ENCODE results near the gene HTRA3. TPM values are rescaled to one million over a fixed set of nuclear protein-coding genes. Genes with fewer than 3 reads are reported as not detected.

The HTRA3 gene
- total RNA-seq, 1 donor from 2014 or later = 35.2 TPM

DNA sequence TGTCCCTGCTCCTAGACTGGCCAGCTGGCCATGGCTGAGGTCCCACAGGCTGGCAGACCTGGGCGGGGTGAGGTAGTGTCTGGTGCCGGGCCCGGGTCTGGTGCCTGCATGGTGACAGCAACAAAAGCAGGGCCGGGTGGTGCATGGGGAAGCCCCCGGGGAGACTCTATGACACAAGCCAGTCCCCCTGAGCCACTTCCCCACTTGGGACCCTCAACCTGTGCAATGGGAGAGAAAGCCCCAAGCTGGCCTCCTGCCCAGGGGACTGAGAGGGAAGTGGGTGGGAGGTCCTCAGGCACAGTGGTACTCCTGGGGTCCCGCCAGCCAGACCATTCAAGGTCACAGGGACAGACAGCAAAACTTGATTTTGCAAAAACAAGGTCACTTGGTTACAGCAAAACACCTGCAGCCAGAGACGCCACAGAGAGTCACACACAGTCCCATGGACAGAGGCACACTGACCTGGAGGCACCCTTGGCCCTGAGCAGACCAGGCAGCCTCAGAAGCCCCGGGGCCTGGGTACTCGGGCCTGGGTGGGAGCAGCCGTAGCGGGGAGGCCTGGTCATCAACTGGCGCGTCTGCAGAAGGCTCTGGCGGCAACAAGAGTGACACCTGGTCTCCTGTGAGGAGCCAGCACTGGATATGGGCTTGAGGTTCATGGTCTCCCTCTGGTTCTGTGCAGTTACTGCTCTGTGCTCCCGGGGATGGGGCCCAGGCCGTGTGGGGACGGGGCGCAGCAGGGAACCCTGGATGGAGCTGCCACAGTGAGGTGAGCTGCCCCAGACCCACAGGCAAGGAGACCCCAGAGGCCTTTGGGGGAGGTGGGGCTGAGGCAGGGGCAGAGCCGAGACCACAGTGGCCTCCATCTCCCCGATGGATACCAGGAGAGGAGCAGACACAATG lies 60.6 kb downstream of the HTRA3 start:
- Mint-ChIP-seq H3K4me3 (ENCODE audit: unreplicated experiment) (no peak overlapping the region), H3K27ac (ENCODE audit: unreplicated experiment) (no peak overlapping the region), H3K36me3 (ENCODE audit: low read depth, unreplicated experiment) (no peaks in the 10 kb centered on the region), H3K9me3 (ENCODE audit: unreplicated experiment) (peaks cover 4% of the 10 kb centered on the region), H3K27me3 (ENCODE audit: low read depth, unreplicated experiment) (peaks cover 39% of the 10 kb centered on the region), H3K4me1 (ENCODE audit: low read depth, unreplicated experiment) (no peaks in the 10 kb centered on the region)
- H3K9ac ChIP-seq (ENCODE audit: low read length) = no peak overlapping the region
- no peaks in the 10 kb centered on the region for H3K4me1 ChIP-seq (ENCODE audit: insufficient read depth, low read length)
- H3K27me3 ChIP-seq (ENCODE audit: insufficient read depth, low read length) = peaks cover 2% of the 10 kb centered on the region
- H3K4me3 ChIP-seq (ENCODE audit: insufficient read depth, low read depth, low read length) = no peak overlapping the region
- FAIRE-seq (no peak), DNase-seq (ENCODE audit: low read depth) (no peak)
- no peak for TF ChIP-seq EZH2 (IDR thresholded peaks at IDR 0.05; ENCODE audit: insufficient read depth, low read length)
- TF ChIP-seq, protein P1, sequence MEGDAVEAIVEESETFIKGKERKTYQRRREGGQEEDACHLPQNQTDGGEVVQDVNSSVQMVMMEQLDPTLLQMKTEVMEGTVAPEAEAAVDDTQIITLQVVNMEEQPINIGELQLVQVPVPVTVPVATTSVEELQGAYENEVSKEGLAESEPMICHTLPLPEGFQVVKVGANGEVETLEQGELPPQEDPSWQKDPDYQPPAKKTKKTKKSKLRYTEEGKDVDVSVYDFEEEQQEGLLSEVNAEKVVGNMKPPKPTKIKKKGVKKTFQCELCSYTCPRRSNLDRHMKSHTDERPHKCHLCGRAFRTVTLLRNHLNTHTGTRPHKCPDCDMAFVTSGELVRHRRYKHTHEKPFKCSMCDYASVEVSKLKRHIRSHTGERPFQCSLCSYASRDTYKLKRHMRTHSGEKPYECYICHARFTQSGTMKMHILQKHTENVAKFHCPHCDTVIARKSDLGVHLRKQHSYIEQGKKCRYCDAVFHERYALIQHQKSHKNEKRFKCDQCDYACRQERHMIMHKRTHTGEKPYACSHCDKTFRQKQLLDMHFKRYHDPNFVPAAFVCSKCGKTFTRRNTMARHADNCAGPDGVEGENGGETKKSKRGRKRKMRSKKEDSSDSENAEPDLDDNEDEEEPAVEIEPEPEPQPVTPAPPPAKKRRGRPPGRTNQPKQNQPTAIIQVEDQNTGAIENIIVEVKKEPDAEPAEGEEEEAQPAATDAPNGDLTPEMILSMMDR (IDR thresholded peaks at IDR 0.05; ENCODE audit: insufficient read depth, low read depth, low read length) = no peak
- H3K4me2 ChIP-seq (ENCODE audit: low read length) = no peak overlapping the region
- H3K9me3 ChIP-seq (ENCODE audit: insufficient read depth, low read depth, low read length) = peaks cover 4% of the 10 kb centered on the region
- no peak overlapping the region for H2AFZ ChIP-seq (ENCODE audit: low read depth, low read length)
- no peaks in the 10 kb centered on the region for H3K79me2 ChIP-seq (ENCODE audit: insufficient read depth, low read length)
- no peaks in the 10 kb centered on the region for H3K36me3 ChIP-seq (ENCODE audit: insufficient read depth, low read length)
- no peaks in the 10 kb centered on the region for H4K20me1 ChIP-seq (ENCODE audit: insufficient read depth, low read length)
- H3K27ac ChIP-seq (ENCODE audit: low read depth, low read length) = no peak overlapping the region

DNA sequence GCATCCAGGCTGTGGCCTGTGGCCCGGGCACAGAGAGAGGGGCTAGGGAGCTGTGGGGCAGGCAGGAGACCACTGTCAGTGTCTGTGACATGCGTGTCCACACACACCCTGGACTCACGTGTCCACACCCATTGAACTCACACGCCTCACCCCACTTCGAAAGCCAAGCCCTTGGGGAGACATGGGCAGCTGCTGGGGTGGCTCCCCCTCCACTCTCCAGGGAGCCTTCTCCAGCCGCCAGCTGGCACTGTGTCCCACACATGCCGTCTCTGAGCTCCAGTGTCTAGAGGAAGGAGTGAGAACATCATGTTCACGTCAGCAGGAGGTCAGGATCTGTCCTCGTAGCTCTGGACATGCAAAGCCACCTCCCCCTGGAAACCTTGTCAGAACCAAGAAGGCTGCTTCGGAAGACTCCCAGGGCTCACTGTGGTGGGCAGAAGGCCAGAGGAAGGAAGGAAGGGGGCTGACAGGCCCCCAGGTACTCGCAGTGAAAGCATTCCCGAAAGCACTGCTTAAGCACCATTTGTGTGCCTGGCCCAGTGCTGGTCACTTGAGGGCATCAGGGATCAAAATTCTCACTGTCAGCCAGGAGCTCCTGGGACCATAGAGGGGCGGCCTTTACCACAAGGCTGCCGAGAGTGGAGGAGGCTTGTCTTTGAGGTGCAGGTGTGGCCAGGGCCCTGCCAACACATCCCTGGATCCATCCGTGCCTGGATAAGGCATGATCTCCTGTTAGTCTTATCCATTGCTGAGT lies 61.4 kb downstream of the HTRA3 start:
- no peak overlapping the region for H3K27ac ChIP-seq (ENCODE audit: low read depth, low read length)
- H3K4me2 ChIP-seq (ENCODE audit: low read length) = no peak overlapping the region
- no peak overlapping the region for H3K27ac Mint-ChIP-seq (ENCODE audit: unreplicated experiment)
- no peak overlapping the region for H3K9ac ChIP-seq (ENCODE audit: low read length)
- peaks cover 7% of the 10 kb centered on the region for H3K9me3 Mint-ChIP-seq (ENCODE audit: unreplicated experiment)
- H2AFZ ChIP-seq (ENCODE audit: low read depth, low read length) = no peak overlapping the region
- H3K36me3 ChIP-seq (ENCODE audit: insufficient read depth, low read length) = no peaks in the 10 kb centered on the region
- no peaks in the 10 kb centered on the region for H3K36me3 Mint-ChIP-seq (ENCODE audit: low read depth, unreplicated experiment)
- no peaks in the 10 kb centered on the region for H4K20me1 ChIP-seq (ENCODE audit: insufficient read depth, low read length)
- peaks cover 2% of the 10 kb centered on the region for H3K27me3 ChIP-seq (ENCODE audit: insufficient read depth, low read length)
- DNase-seq (ENCODE audit: low read depth) = no peak
- peaks cover 9% of the 10 kb centered on the region for H3K9me3 ChIP-seq (ENCODE audit: insufficient read depth, low read depth, low read length)
- peaks cover 39% of the 10 kb centered on the region for H3K27me3 Mint-ChIP-seq (ENCODE audit: low read depth, unreplicated experiment)
- no peak overlapping the region for H3K4me3 Mint-ChIP-seq (ENCODE audit: unreplicated experiment)
- H3K79me2 ChIP-seq (ENCODE audit: insufficient read depth, low read length) = no peaks in the 10 kb centered on the region
- H3K4me3 ChIP-seq (ENCODE audit: insufficient read depth, low read depth, low read length) = no peak overlapping the region
- no peaks in the 10 kb centered on the region for H3K4me1 Mint-ChIP-seq (ENCODE audit: low read depth, unreplicated experiment)
- TF ChIP-seq EZH2 (IDR thresholded peaks at IDR 0.05; ENCODE audit: insufficient read depth, low read length) = no peak
- TF ChIP-seq, protein P1 (IDR thresholded peaks at IDR 0.05; ENCODE audit: insufficient read depth, low read depth, low read length) = no peak
- FAIRE-seq = no peak
- no peaks in the 10 kb centered on the region for H3K4me1 ChIP-seq (ENCODE audit: insufficient read depth, low read length)

Measured in astrocyte (in vitro differentiated cells and primary cell).